HCT116 (cell line): ENCODE results near the gene CAPRIN2.

Source experiments
- EZH2 ChIP-seq: fragments of 200-600 bp; sonication (generic); IDR thresholded peaks from 2 replicates; pipeline ENCODE4 v1.6.1; 2017; ENCODE audit warnings: antibody characterized with exemption, mixed run types
- POLR2AphosphoS5 ChIP-seq: IDR thresholded peaks from 2 replicates; pipeline ENCODE4 v1.6.1; 2011; ENCODE audit warnings: mild to moderate bottlenecking, low read depth, low read length, moderate library complexity
- ZFX ChIP-seq: fragments of 450-650 bp; IDR thresholded peaks from 2 replicates; pipeline ENCODE4 v1.6.1; 2017
- TF ChIP-seq, protein P1 (sequence below), 3 experiments: fragments of 200-600 bp in 1 of 3; sonication (generic) in 1 of 3; IDR thresholded peaks in 2 of 3; conservative IDR thresholded peaks in 1 of 3; 2 replicates each; pipeline ENCODE4 v1.5.1; 2012 to 2017; ENCODE audit warnings: low read depth in 2 of 3, low read length in 2 of 3, antibody characterized with exemption in 1 of 3, borderline replicate concordance in 1 of 3, control low read depth in 1 of 3, mild to moderate bottlenecking in 1 of 3, mixed read lengths in 1 of 3, mixed run types in 1 of 3, moderate library complexity in 1 of 3; ENCODE audit not compliant: insufficient read depth in 1 of 3

DNA sequence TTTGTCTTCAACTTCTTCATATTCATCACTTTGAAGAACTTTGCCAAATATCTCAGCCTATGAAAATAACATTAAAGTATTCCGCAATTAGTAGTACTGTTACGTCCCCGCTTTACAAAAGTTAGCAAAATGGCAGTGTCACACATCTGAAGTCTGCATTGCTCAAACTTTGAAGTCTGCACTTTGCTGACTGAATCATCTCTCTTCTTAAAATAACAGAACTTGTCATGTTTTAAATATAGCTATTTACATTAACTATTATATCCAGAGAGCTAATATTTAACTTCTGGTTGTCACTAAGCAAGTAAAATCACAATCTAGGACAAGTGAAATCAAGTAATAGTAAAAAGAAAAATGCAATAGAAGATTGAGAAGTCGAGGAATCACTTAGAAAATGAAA lies 93.5 kb downstream of the CAPRIN2 start:
- no peak for TF ChIP-seq EZH2
- TF ChIP-seq, protein P1, sequence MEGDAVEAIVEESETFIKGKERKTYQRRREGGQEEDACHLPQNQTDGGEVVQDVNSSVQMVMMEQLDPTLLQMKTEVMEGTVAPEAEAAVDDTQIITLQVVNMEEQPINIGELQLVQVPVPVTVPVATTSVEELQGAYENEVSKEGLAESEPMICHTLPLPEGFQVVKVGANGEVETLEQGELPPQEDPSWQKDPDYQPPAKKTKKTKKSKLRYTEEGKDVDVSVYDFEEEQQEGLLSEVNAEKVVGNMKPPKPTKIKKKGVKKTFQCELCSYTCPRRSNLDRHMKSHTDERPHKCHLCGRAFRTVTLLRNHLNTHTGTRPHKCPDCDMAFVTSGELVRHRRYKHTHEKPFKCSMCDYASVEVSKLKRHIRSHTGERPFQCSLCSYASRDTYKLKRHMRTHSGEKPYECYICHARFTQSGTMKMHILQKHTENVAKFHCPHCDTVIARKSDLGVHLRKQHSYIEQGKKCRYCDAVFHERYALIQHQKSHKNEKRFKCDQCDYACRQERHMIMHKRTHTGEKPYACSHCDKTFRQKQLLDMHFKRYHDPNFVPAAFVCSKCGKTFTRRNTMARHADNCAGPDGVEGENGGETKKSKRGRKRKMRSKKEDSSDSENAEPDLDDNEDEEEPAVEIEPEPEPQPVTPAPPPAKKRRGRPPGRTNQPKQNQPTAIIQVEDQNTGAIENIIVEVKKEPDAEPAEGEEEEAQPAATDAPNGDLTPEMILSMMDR (IDR thresholded peaks at IDR 0.05 in 2 of 3, conservative IDR thresholded peaks at IDR 0.05 in 1 of 3; ENCODE audit: borderline replicate concordance in 1 of 3, insufficient read depth in 1 of 3, low read depth in 2 of 3, low read length in 2 of 3): no peak
- no peak for TF ChIP-seq POLR2AphosphoS5
- no peak for TF ChIP-seq ZFX
